ENCODE measurements around the gene FGF14. TPM values are rescaled to one million over a fixed set of nuclear protein-coding genes. Genes with fewer than 3 reads are reported as not detected.

The FGF14 gene
- total RNA-seq, 1 donor from 2014 or later: 4.6 TPM

DNA sequence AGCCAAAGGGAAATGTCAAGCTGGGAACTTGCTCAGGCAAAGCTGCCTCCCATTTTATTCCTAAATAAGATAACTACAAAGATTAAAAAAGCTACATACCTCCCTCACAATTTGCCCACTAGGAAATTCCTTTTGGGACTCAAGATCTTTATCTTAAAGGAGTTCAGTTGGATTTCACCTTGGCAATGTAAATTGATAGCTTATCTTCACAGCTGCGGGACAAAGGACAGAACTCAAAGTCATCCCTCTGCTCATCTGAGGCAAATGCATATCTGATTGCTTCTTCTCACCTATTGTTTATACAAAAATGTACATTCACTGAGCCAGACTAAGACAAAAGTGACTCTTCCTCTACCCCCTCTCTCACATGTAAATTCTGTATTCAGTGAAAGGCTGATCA, 47.8 kb downstream of the FGF14 start:
- no peaks in the 10 kb centered on the region for H3K27me3 Mint-ChIP-seq
- H3K4me3 Mint-ChIP-seq (ENCODE audit: low read depth): no peak overlapping the region
- DNase-seq (ENCODE audit: low spot score, unreplicated experiment): no peak
- no peaks in the 10 kb centered on the region for H3K36me3 Mint-ChIP-seq (ENCODE audit: insufficient read depth)
- no peaks in the 10 kb centered on the region for H3K4me1 Mint-ChIP-seq (ENCODE audit: low read depth)
- TF ChIP-seq, protein P1, sequence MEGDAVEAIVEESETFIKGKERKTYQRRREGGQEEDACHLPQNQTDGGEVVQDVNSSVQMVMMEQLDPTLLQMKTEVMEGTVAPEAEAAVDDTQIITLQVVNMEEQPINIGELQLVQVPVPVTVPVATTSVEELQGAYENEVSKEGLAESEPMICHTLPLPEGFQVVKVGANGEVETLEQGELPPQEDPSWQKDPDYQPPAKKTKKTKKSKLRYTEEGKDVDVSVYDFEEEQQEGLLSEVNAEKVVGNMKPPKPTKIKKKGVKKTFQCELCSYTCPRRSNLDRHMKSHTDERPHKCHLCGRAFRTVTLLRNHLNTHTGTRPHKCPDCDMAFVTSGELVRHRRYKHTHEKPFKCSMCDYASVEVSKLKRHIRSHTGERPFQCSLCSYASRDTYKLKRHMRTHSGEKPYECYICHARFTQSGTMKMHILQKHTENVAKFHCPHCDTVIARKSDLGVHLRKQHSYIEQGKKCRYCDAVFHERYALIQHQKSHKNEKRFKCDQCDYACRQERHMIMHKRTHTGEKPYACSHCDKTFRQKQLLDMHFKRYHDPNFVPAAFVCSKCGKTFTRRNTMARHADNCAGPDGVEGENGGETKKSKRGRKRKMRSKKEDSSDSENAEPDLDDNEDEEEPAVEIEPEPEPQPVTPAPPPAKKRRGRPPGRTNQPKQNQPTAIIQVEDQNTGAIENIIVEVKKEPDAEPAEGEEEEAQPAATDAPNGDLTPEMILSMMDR (IDR thresholded peaks at IDR 0.05; ENCODE audit: unreplicated experiment): no peak
- H3K9me3 Mint-ChIP-seq (ENCODE audit: low read depth): no peaks in the 10 kb centered on the region
- H3K27ac Mint-ChIP-seq: no peak overlapping the region

DNA sequence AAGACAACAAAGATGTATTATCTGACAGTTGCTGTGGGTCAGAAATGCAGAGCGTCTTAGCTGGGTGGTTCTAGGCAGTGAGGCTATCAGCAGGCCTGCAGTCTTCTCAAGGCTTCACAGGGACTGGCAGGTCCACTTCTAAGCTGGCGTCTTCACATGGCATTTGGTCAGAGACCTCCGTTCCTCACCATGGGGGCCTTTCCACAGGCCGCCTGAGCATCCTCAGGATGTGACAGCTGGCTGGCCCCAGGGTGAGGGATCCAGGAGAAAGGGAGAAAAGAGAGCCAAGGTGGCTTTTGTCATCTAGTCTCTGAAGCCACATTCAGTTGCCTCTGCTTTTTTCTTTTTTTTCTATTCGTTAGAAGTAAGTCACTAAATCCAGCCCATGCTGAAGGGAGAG, 50.3 kb downstream of the FGF14 start:
- H3K4me1 Mint-ChIP-seq (ENCODE audit: low read depth): no peaks in the 10 kb centered on the region
- DNase-seq (ENCODE audit: low spot score, unreplicated experiment): no peak
- TF ChIP-seq, protein P1 (IDR thresholded peaks at IDR 0.05; ENCODE audit: unreplicated experiment): no peak
- no peaks in the 10 kb centered on the region for H3K27me3 Mint-ChIP-seq
- H3K4me3 Mint-ChIP-seq (ENCODE audit: low read depth): no peak overlapping the region
- H3K27ac Mint-ChIP-seq: no peak overlapping the region
- no peaks in the 10 kb centered on the region for H3K9me3 Mint-ChIP-seq (ENCODE audit: low read depth)
- H3K36me3 Mint-ChIP-seq (ENCODE audit: insufficient read depth): no peaks in the 10 kb centered on the region

DNA sequence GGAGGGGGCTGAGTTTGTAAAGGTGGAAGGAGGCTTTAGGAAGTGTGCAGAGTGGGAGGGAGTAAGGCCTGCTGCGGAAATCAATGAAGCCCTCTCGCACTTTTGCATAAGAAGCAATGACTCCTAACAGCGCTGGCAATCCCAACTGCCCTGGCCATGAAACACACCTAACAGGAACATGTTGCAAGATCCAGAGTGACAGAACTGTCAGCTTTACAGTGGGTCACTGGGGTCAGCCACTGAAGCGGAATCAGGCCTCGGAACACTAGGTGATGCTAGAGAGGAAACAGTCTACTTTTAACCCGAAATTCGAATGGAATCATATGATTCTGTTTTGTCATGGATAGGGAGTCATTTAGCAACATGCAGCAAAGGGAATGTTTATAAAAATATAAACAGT, 54.4 kb downstream of the FGF14 start:
- H3K27me3 Mint-ChIP-seq: no peaks in the 10 kb centered on the region
- no peaks in the 10 kb centered on the region for H3K4me1 Mint-ChIP-seq (ENCODE audit: low read depth)
- no peaks in the 10 kb centered on the region for H3K36me3 Mint-ChIP-seq (ENCODE audit: insufficient read depth)
- TF ChIP-seq, protein P1 (IDR thresholded peaks at IDR 0.05; ENCODE audit: unreplicated experiment): no peak
- no peaks in the 10 kb centered on the region for H3K9me3 Mint-ChIP-seq (ENCODE audit: low read depth)
- no peak for DNase-seq (ENCODE audit: low spot score, unreplicated experiment)
- no peak overlapping the region for H3K27ac Mint-ChIP-seq
- H3K4me3 Mint-ChIP-seq (ENCODE audit: low read depth): no peak overlapping the region

DNA sequence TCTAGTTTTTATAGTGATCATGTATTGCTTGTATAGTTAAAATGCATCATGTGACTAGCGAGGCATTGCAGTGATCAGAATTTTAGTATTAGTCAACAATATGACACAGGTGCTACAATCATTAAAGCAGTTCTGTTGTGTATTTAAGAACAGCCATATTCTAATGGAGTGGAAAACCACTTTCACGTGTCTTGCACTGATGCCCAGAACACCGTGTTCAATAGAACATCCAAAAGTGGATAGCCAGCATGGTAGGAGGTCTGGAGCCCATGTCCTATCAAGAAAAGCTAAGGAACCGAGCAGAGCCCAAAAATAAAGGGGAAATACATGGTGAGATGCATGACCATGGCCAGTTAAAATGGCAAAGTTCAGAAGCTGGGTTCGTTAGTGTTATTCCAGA, 55.1 kb downstream of the FGF14 start:
- H3K27ac Mint-ChIP-seq: no peak overlapping the region
- no peaks in the 10 kb centered on the region for H3K36me3 Mint-ChIP-seq (ENCODE audit: insufficient read depth)
- TF ChIP-seq, protein P1 (IDR thresholded peaks at IDR 0.05; ENCODE audit: unreplicated experiment): no peak
- H3K27me3 Mint-ChIP-seq: no peaks in the 10 kb centered on the region
- H3K4me1 Mint-ChIP-seq (ENCODE audit: low read depth): no peaks in the 10 kb centered on the region
- no peak overlapping the region for H3K4me3 Mint-ChIP-seq (ENCODE audit: low read depth)
- no peaks in the 10 kb centered on the region for H3K9me3 Mint-ChIP-seq (ENCODE audit: low read depth)
- DNase-seq (ENCODE audit: low spot score, unreplicated experiment): no peak

DNA sequence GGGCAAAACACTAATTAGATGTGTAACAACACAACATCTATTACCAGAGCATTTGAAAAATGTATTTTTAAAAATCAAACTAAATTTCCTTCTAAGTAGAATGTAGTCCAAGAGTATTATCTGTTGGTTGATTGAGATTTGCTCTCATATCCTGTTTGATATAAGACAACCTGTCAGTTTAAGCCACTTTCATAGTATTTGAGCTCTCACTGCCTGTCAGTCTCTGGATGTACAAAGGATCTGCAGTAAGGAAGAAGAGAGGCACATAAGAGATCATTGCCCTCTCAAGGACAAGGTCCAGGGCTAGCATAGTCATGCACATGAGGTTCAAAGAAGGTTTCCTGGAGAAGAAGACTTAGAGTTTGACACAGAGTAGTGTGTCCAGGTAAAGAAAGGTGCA, 57.4 kb downstream of the FGF14 start:
- Mint-ChIP-seq H3K27ac (no peak overlapping the region), H3K27me3 (no peaks in the 10 kb centered on the region), H3K4me3 (ENCODE audit: low read depth) (no peak overlapping the region), H3K4me1 (ENCODE audit: low read depth) (no peaks in the 10 kb centered on the region), H3K36me3 (ENCODE audit: insufficient read depth) (no peaks in the 10 kb centered on the region), H3K9me3 (ENCODE audit: low read depth) (no peaks in the 10 kb centered on the region)
- TF ChIP-seq, protein P1 (IDR thresholded peaks at IDR 0.05; ENCODE audit: unreplicated experiment): no peak
- DNase-seq (ENCODE audit: low spot score, unreplicated experiment): no peak

Data from progenitor cell of endocrine pancreas (in vitro differentiated cells).